GM18526 (cell line): ENCODE results near the gene PRPF40A.
A peak's percentile ranks its signal among the peaks of the same experiment; 100 is the strongest.

Experiments used
- POLR2A ChIP-seq: IDR thresholded peaks from 3 replicates; pipeline ENCODE4 v1.6.1; 2011; ENCODE audit not compliant: insufficient read length; ENCODE audit errors: extremely low read depth

Gene PRPF40A

DNA sequence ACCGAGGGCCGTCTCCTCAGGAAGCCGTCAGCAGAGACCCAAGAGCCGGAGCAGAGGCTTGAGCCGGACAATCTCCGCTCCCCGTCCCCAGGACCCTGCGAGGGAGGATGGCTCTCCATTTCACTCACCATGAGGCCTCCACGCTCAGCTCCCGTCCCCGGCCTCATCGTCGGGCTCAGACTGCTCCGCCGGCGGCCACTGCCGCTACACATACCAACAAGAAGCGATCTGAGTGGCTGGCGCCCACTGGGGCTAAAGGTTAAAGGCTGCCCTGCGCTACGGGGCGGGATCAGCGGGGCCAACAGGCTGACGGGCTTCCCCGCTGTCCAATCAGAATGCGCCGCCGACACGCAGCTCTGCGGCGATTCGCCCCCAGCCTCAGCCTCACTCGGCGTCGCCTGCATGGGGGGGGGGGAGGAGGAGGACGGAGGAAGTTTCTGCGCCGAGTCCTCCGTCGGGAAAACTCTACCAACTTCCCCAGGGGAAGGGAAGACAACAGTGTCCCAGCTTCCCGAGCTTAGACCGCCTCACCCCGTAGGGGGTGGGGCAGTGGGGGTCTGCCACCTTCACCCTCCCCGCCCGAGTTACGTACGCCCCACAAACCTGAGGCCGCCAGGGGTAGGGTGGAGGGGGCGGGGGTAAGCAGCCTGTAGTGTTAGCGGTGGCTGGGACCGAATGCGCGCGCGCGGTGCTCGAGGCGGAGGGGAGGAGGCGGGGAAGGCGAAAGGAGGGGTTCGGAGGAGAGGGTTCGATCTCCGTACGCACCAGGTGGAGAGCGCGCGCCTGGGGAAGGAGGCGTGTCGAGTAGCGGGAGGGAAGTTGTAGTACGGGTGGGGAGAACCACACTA is at the start of gene PRPF40A:
Gene PRPF40A (minus strand): TSS at position 234 of the 848 bp plus-strand sequence. CDS start 22 bp downstream, at position 212.
- TF ChIP-seq POLR2A: peak; percentile 79

DNA sequence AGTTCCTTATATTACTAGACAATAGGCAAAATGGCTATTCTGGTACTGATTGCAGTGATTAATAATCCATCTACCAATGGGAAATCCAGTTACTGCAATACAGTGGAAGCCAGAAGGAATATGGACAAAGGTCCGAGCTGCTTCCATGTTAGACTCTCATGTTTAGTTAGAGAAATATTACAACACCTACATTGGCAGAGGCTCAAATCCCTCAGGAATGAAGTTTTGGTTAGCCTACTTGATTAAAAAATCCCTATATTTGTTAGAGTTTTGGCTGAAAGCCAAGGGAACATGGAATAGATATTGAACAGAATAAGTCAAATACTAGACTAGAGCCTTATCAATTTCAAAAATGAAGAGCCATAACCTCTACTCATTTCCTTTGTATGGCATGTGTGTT is 49.7 kb upstream of the PRPF40A start:
- TF ChIP-seq POLR2A: no peak

DNA sequence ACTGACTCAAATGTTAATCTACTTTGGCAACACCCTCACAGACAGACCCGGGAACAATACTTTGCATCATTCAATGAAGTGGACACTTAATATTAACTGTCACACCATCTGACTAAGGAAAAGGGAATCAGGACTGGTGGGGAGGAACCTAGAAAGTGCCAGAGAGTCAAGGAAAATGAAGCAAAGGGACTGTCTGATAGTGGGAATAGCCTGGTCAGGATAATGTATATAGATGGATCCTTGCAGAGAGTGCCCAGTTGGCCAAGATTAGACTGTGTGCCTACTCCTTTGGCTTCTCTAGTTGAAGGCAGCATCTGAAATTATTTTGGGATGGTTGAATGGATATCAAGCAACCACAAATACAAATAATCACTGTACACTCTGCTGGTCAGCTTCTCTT is 46.4 kb upstream of the PRPF40A start:
- TF ChIP-seq POLR2A: no peak

DNA sequence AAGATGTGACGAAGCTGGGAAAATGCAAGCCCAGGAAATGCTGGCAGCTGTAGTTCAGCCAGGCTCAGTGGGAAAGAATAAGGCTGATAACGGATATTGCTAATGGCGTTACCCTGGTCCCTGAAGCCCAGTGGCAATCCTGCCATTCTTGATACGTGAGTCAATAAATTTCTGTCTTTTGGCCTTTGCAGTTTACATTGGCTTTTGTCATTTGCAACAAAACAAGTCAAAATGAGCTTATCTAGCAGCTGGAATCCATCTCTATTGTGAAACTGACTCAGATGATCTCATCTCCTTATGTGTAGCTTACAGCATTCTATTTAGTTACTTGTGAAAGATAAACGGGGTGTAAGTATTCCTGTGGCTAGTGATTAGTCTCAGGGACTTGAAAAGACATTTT is 44.9 kb upstream of the PRPF40A start:
- TF ChIP-seq POLR2A: no peak

DNA sequence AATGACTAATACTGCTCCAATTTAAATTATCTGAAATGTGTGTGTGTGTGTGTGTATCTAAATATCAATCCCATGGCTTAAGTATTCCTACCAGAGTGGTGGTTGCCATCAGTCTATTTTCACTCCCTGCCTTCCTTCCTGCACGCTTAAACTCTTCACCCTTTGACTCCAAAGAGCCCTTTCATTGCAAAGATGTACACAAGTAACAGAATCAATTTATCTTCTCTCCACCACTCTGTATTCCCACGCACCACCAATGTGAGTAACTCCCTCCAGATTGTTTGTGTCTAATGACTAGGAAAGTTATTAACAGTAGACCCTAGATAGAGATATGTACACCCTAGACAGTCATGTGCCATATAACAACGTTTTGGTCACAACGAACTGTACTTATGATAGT is 44.0 kb upstream of the PRPF40A start:
- no peak for TF ChIP-seq POLR2A

DNA sequence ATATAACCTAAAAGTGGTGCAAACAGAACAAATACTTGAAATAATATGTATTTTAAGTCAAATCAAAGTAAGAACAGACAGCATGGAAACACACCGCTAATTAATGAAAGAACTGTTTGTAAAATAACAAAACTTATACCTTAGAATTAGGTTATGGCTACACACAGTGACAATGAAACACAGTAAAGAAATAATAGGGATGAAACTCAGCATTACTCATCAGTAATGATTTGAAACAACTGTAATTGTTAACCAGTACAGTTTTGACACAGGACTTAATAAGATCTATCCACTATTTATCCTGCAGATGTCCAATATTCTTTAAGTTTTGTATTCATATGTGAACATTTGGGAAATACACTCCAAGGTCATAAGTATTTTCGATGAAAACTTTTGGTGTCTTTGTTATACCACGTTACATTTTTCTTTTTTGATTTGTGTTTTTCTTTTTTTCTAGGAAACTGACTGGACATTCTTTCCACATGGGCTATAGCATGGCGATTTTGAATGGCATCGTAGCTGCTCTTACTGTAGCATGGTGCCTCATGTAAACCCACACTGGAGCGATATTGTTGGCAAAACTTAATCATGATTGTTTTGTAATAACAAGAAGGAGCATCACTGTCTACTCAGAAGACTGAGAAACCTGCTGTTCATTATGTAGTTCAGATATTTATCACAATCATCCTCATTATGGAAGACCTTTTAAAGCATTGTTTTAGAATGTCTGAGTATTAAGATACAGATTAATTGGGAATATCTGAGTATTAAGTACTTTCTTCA is 42.2 kb upstream of the PRPF40A start:
- no peak for TF ChIP-seq POLR2A

DNA sequence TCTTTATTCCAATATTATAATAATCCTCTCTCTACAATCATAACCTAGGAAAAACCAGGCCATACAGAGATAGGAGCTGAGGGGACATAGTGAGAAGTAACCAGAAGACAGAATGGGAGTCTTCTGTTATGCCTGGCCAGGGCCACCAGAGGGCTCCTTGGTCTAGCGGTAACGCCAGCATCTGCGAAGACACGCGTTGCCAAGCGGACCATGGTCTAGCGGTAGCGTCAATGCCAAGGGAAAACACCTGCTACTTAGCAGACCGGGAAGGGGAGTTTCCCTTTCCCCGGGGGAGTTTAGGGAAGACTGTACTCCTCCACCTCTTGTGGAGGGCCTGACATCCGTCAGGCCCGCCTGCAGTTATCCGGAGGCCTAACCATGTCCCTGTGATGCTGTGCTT is 37.8 kb upstream of the PRPF40A start:
- no peak for TF ChIP-seq POLR2A

DNA sequence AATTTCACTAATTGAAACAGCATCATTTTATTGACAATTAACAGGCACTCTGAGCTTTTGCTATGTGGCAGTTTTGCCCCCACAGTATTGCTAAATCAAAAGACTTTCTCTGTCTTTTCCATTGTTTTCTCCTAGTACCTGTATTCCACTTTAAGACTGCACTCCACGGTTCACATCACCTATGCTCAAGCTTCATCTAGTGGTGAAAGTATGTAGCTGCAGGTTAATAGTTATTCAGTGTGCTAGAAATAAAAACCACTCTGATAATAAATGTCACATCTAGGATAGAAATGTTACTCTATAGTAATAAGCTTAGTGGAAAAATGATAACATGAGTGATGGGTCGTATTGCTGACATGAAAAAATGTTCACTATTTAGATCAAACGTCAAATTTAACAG is 25.7 kb upstream of the PRPF40A start:
- TF ChIP-seq POLR2A: no peak

DNA sequence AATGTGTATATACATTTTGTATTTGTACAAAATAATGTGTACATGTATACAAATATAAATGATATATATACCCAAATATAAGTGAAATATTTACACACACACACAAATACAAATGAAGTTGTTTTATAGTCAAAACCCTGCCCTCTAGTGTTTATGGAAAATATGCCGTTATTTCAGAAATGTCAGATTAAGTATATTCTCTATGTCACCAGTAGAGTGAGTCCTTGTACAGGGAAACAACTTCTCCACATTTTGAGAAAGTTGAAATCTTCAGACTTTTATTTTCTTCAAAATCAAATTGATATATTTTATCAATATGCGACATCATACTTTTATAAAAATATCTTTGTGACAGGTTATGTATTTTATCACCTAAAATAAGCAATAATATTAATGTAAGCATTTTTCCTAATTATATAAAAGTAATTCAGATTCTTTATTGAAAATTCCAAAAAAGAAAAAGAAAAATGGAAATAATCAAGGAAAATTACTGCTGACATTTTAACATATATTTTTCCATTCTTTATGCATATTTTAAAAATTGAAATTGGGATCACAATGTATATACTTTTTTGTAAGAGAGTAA is 23.6 kb upstream of the PRPF40A start:
- no peak for TF ChIP-seq POLR2A

DNA sequence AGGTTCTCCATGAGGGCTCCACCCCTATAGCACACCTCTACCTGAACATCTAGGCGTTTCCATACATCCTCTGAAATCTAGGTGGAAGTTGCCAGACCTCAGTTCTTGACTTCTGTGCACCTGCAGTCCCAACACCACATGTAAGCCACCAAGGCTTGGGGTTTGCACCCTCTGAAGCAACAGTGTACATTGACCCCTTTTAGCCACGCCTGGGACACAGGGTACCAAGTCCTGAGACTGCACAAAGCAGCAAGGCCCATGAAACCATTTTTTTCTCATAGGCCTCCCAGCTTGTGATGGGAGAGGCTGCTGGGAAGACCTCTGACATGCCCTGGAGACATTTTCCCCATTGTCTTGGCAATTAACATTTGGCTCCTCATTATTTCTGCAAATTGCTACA is 21.2 kb upstream of the PRPF40A start:
- no peak for TF ChIP-seq POLR2A

DNA sequence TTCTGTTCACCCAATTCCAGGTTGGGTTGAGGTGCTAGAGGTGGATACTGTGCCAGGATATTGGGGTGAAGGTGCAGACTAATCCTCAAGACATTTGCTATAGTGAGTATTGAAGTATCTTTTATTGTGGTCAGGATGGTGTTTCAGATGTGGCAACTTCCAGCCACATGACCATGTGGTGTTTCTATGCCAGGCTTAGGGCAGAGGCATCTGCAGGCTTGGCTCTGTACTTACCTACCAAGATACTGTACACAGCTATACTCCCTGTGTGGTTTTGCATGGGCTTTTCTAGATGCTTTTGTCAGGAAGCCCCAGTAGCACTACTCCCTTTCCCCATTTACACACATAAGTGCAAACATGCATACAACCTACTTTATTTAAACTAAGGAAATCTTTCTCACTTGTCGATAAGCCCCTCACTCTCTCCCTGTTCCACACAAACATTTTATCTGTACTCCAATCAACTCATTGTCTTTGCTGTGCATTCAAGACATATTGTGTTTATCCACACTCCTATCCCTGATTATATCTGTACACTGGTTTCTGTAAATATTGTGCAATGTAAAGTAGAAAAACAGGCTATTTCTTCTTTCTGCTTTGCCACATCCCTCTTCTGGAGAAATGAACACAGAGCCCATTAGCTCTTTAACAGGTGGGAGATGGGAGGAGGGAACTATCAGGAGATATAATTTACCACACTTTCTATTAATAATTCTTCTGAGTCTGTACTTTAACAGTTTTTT is 13.5 kb upstream of the PRPF40A start:
- TF ChIP-seq POLR2A: no peak

DNA sequence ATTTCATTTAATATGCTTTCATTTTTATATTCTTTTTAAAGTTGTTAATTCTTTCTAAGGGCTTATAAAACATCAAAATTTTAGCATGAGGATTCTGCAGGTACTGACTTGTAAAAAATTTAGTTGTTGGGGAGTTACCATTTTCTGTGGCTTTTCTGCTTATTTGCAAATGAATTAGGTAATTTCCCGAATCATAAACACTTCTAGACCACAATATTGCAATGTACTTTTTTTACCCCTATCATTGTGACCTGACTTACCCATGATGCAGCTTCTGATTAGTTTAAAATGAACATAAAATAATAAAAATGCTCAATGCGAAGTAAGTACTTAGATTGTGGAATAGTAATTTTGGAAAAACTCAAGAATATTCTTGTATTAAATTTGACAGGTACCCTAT is 12.6 kb upstream of the PRPF40A start:
- TF ChIP-seq POLR2A: no peak

DNA sequence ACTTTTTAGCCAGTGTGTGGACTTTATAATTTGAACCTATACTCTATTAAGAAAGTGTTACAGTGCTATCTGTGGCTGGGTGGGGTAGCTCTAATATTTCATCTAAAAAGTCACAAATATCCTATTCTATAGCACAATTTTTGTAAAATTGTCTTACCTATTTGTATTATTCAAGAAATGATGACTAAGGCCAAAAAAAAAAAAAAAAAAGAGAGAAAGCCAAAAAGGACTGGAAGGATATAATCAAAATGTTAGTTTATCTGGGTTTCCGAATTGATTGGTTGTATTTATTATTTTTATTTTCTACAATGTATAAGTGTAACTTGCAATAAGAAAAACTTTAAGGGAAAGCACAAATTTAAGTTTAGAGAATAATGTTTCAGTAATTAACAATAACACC is 6.7 kb upstream of the PRPF40A start:
- TF ChIP-seq POLR2A: no peak

DNA sequence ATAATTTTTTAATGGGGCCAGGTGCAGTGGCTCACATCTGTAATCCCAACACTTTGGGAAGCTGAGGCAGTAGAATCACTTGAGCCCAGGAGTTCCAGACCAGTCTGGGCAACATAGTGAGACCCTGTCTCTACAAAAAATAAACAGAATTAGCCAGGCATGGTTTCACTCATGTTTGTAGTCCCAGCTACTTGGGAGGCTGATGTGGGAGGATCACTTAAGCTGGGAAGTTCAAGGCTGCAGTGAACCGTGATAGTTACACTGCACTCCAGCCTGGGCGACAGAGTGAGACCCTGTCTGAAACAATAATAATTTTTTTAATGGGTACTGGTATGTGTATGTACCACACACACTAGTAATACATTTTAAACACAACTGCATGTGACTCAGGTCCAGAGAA is 3.5 kb upstream of the PRPF40A start:
- TF ChIP-seq POLR2A: no peak

DNA sequence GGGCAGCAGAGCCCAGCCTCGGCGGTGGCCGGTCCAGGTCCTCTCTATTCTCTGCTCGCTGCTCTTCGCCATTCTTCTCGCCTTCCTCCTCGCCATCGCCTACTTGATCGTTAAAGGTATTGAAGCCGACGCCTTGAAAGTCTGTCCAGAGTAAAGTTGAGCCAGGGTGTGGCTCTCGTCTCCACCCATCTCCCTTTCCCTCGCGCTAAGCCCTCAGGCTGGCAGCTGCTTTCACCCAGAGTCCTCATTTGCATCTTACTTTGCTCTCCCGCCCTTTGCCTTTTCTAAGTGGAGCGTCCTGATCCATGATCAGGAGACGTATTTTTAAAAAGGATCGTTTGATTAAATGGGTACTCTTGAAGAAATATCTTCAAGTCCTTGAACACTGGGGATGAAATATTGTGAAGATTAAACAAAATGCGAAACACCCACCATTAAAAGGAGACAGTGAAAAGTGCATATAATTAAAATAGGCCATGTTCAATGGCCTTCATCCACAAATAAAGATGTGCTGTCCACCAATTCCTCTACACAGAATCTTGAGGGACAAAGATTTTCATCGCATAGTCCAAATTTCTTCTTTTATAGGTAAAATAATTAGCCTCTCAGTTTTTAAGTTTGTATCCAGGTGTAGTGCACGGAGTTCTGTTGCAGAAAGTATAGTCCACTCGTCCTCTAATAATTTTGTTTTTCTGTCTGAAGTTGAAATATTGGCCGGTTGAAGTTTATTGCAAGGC is 1.8 kb upstream of the PRPF40A start:
- no peak for TF ChIP-seq POLR2A
